ENCODE measurements around the gene CD68.
"Not testable (repeated sequence)": the region's sequence is repeated elsewhere in the genome, so short reads cannot be mapped to it uniquely, and the experiment has no call there.

CD68 gene

GRCh38 chr17:7613769-7614424, 34.5 kb downstream of the CD68 start:
- no peak for DNase-seq (ENCODE audit: low spot score)

GRCh38 chr17:7614425-7615264, 35.2 kb downstream of the CD68 start, which contains the start of gene FXR2:
TSS of gene FXR2 (minus strand) at chr17:7614897. CDS start at chr17:7614532, 365 bp downstream.
- DNase-seq (ENCODE audit: low spot score) = peak; percentile 100

- DNase-seq (ENCODE audit: low spot score) = no peak
Observed at GRCh38 chr17:7615265-7615747, 35.9 kb downstream of the CD68 start.

GRCh38 chr17:7618608-7619007, 39.2 kb downstream of the CD68 start:
- DNase-seq (ENCODE audit: low spot score) = no peak

- DNase-seq (ENCODE audit: low spot score) = no peak
Observed at GRCh38 chr17:7620835-7621234, 41.4 kb downstream of the CD68 start.

- no peak for DNase-seq (ENCODE audit: low spot score)
Observed at GRCh38 chr17:7623661-7624060, 44.2 kb downstream of the CD68 start.

- not testable (repeated sequence) for DNase-seq (ENCODE audit: low spot score)
Observed at GRCh38 chr17:7625749-7626148, 46.3 kb downstream of the CD68 start.

GRCh38 chr17:7626307-7626706, 46.9 kb downstream of the CD68 start:
- DNase-seq (ENCODE audit: low spot score) = no peak

- DNase-seq (ENCODE audit: low spot score) = no peak
Observed at GRCh38 chr17:7626956-7627249, 47.5 kb downstream of the CD68 start.

GRCh38 chr17:7627250-7628121, 48.0 kb downstream of the CD68 start, which contains the start of gene SAT2:
TSS of gene SAT2 (minus strand) at chr17:7627821. CDS start at chr17:7627635, 186 bp downstream.
- DNase-seq (ENCODE audit: low spot score) = peak; percentile 96

- no peak for DNase-seq (ENCODE audit: low spot score)
Observed at GRCh38 chr17:7629939-7630571, 50.6 kb downstream of the CD68 start, which contains the start of gene SHBG. TSS of gene SHBG (plus strand) at chr17:7630135. CDS start at chr17:7630173, 38 bp downstream.
